HG03439 (cell line): ENCODE results near the gene DNASE1L2.

Experiments
- ATAC-seq: cut with Tn5 transposase; IDR thresholded peaks from one replicate; pipeline ENCODE4 v1.9.1; 2021; ENCODE audit warnings: mild to moderate bottlenecking, moderate library complexity; ENCODE audit not compliant: unreplicated experiment

DNASE1L2 gene

DNA sequence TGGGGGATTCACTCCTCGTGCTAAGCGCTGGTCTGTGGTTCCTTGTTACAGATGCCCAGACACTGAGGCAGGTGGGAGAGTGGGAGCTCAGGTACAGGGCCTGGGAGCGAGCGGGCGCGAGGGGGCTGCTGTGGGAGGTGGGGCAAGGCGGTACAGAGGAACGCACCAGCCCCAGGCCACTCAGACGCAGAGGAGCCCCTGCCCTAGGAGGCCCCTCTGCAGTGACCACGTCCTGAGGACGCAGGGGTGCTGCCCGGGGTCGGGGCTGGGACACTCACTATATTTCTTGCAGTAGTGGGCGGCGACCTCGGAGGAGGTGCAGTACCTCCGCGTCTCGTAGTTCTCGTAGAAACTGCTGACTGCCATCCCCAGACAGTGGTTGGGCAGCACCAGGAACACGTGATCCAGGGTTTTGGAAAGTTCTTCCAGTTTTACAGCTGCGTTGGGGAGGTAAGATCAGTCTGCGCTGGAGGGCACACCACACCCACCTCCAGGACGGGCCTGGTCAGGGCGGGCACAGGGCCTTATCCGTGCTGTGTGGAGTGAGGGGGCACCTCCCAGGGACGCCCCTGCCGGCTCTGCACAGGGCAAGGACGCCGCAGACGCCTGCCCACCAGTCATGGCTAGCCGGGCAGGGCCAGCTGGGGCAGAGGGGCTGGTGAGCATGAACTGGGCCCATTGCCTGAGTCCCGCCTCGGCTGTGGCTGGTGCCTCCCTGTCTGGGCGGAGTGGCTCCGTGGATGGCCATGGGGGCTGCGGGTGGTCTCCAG, 47.9 kb downstream of the DNASE1L2 start:
- ATAC-seq, result no peak

GRCh38 chr16:2284797-2285576, 48.7 kb downstream of the DNASE1L2 start:
- no peak for ATAC-seq

DNA sequence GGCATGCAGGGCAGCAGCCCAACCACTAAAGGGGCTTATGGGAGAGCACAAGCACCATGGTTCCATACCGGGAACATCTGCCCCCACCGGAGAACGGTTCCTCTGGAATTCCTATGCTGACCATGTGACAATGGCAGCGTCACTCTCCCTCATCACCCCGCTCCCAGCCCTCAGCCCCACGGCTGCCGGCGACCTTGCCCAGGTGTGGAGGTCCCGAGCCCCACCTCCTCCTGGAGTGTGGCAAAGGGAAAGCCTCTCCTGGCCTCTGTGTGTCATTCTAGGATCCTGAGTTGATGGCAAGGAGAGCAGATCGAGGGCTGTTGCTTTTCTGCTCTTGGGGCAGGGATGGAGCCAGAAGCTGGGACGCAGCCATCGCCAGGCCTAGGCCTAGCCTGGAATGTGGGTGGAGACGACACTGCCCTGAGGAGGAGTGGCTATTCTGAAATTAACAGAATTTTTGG, 49.5 kb downstream of the DNASE1L2 start:
- no peak for ATAC-seq

GRCh38 chr16:2286550-2286949, 50.3 kb downstream of the DNASE1L2 start:
- ATAC-seq, result no peak

DNA sequence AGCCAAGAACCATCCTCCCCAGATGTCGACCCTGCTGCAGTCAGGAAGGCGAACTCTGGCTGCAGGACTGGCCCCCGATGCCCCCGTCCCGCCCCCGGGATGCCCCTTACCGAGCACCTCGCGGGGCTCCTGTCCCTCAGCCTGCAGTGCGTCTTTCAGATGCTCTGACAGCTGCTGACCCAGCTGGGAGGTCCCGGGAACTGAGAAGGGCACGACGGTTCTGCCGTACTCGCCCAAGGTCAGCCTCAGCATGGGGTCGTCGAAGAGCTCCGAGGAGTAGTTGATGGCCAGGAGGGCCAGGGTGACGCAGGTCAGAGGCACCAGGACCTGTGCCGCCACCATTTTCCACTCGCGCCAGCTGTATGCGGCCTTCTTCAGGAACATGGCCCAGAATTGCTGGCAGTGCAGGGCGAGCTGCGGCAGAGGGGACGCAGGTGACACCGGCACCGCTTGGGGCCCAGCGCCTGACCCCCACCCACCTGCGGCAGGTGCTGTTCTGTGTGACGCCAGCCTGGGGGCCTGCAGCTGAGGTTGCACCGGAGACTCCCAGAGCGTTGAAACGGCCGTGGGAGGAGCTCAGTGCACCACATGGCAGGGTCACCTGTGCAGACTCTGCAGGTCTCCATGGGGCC, 51.8 kb downstream of the DNASE1L2 start:
- no peak for ATAC-seq
